Activated CD8-positive, alpha-beta memory T cell treated with anti-CD3 and anti-CD28 coated beads, Interleukin-2, amount 50 U/mL, for 24 hours (primary cell): ENCODE data around the gene NAALADL2.

Experiments used
- DNase-seq: peaks from one replicate; pipeline ENCODE4 v3.0.0-alpha.2; 2020; ENCODE audit errors: extremely low read depth

NAALADL2 gene

GRCh38 chr3:174960898-174961297 lies 101.8 kb downstream of the NAALADL2 start:
- no peak for DNase-seq

- no peak for DNase-seq
These were observed 114.3 kb downstream of the NAALADL2 start for GRCh38 chr3:174973465-174973864.

GRCh38 chr3:174986685-174987084 lies 127.6 kb downstream of the NAALADL2 start:
- no peak for DNase-seq

GRCh38 chr3:175001091-175001490 lies 142.0 kb downstream of the NAALADL2 start:
- no peak for DNase-seq

- DNase-seq, result no peak
These were observed 143.6 kb downstream of the NAALADL2 start for GRCh38 chr3:175002732-175003143.

GRCh38 chr3:175003590-175003989 lies 144.5 kb downstream of the NAALADL2 start:
- no peak for DNase-seq

- no peak for DNase-seq
These were observed 146.1 kb downstream of the NAALADL2 start for GRCh38 chr3:175005193-175005592.

GRCh38 chr3:175005881-175006280 lies 146.7 kb downstream of the NAALADL2 start:
- DNase-seq, result no peak

GRCh38 chr3:175007306-175007705 lies 148.2 kb downstream of the NAALADL2 start:
- no peak for DNase-seq

GRCh38 chr3:175009295-175009694 lies 150.2 kb downstream of the NAALADL2 start:
- DNase-seq, result no peak

- no peak for DNase-seq
These were observed 156.0 kb downstream of the NAALADL2 start for GRCh38 chr3:175015056-175015635.

- DNase-seq, result no peak
These were observed 160.0 kb downstream of the NAALADL2 start for GRCh38 chr3:175018946-175019727.

GRCh38 chr3:175020101-175020500 lies 161.0 kb downstream of the NAALADL2 start:
- no peak for DNase-seq

GRCh38 chr3:175029828-175030227 lies 170.7 kb downstream of the NAALADL2 start:
- no peak for DNase-seq

- DNase-seq, result no peak
These were observed 180.7 kb downstream of the NAALADL2 start for GRCh38 chr3:175039875-175040274.

- DNase-seq, result no peak
These were observed 182.2 kb downstream of the NAALADL2 start for GRCh38 chr3:175041369-175041768.

GRCh38 chr3:175046601-175047000 lies 187.5 kb downstream of the NAALADL2 start:
- no peak for DNase-seq

GRCh38 chr3:175047786-175048185 lies 188.7 kb downstream of the NAALADL2 start:
- DNase-seq, result no peak

GRCh38 chr3:175057401-175057800 lies 198.3 kb downstream of the NAALADL2 start:
- no peak for DNase-seq

- DNase-seq, result no peak
These were observed 200.7 kb downstream of the NAALADL2 start for GRCh38 chr3:175059788-175060187.

GRCh38 chr3:175065497-175065896 lies 206.4 kb downstream of the NAALADL2 start:
- no peak for DNase-seq

- DNase-seq, result no peak
These were observed 207.7 kb downstream of the NAALADL2 start for GRCh38 chr3:175066617-175067415.

GRCh38 chr3:175068587-175068986 lies 209.5 kb downstream of the NAALADL2 start:
- no peak for DNase-seq
